ENCODE measurements around the gene TNFRSF14.

DNA sequence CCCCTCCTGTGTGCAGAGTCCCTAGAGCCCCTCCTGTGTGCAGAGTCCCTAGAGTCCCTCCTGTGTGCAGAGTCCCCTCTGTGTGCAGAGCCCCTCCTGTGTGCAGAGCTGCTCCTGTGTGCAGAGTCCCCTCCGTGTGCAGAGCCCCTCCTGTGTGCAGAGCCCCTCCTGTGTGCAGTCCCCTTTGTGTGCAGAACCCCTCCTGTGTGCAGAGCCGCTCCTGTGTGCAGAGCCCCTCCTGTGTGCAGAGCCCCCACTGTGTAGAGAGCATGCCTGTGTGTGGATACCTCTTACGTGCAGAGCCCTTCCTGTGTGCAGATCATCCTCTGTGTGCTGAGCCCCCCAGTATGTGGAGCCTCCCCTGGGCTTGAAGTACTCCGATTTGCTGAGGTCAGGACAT lies 17.8 kb upstream of the TNFRSF14 start:
- no peak for TF ChIP-seq SP1 (IDR thresholded peaks at IDR 0.05)
- TF ChIP-seq SP1 (CRISPR knock-in tag; IDR thresholded peaks at IDR 0.05), result no peak
- TF ChIP-seq SIX4 (CRISPR knock-in tag; IDR thresholded peaks at IDR 0.05), result no peak

All from HepG2 (cell line).